ENCODE results near the gene SELENON. TPM values are rescaled to one million over a fixed set of nuclear protein-coding genes. Genes with fewer than 3 reads are reported as not detected.

The SELENON gene
- total and polyA plus RNA-seq, 2 experiments from 2014 or later = 9.0 to 49.7 TPM

DNA sequence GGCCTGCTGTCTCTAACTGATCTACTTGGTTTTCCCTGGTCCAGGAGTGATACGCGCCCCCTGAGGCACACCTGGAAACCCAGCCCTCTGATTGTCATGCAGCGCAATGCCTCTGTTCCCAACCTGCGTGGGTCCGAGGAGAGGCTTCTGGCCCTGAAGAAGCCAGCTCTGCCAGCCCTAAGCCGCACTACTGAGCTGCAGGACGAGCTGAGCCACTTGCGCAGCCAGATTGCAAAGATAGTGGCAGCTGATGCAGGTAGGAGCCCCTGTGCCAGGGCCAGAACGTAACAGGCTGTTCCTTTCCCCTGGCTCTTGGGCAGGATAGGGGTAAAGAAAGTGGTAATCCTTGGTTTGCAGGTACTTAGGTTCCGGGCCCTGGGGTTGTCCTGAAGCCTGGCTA, 26.6 kb downstream of the SELENON start:
- Histone ChIP-seq H3K9me2 (ENCODE audit: insufficient read depth) (no peaks in the 10 kb centered on the region), H4K20me1 (ENCODE audit: insufficient read depth) (no peaks in the 10 kb centered on the region), H3K27me3 (replicated peaks; ENCODE audit: insufficient read depth) (no peaks in the 10 kb centered on the region), H3K4me2 (ENCODE audit: unreplicated experiment) (no peak overlapping the region), H3K9ac (no peak overlapping the region), H3K27ac (no peak overlapping the region), H2AFZ (no peak overlapping the region), H3K79me2 (ENCODE audit: insufficient read depth) (peaks cover 43% of the 10 kb centered on the region), H3K4me3 (no peak overlapping the region), H3K36me3 (ENCODE audit: low read depth) (peaks cover 35% of the 10 kb centered on the region), H3K4me1 (ENCODE audit: insufficient read depth) (peaks cover 3% of the 10 kb centered on the region; the same call in 1 of the 2 replicates), H3K9me3 (ENCODE audit: low read depth) (no peaks in the 10 kb centered on the region), H3F3A (ENCODE audit: insufficient read depth) (no peaks in the 10 kb centered on the region)
- no peak for DNase-seq
- TF ChIP-seq EZH2phosphoT487 (IDR thresholded peaks at IDR 0.05; ENCODE audit: insufficient read depth, low read depth) (no peak), EZH2 (IDR thresholded peaks at IDR 0.05; ENCODE audit: insufficient read depth, poor library complexity, severe bottlenecking) (no peak)
- in situ Hi-C loops (cut with MboI) = loop anchor here (10.0 kb wide), 1 partner anchor 168 kb away; the partner anchor contains the start of gene PAFAH2
- 99 to 100% methylated on average over 10 of the region's 10 CpGs for WGBS, 2 experiments (ENCODE audit: low coverage in 1 of 2, low lambda C conversion rate in 2 of 2, missing lambda C conversion rate in 2 of 2)

DNA sequence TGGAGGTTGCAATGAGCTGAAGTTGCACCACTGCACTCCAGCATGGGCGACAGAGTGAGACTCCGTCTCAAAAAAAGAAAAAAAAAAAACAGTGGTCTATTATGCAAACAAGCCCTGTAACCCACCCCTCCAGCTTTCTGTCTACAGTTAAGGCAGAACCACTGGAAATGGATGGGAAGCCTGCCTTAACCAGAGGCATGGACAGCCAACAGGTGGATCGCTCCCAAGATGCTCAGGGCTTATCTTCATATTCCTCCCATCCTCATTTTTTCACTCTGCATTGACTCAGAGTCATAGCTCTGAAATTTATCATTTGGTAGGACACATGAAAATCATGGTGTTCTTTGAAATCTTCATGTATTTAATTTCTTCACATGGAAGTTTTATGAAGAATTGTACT, 28.5 kb downstream of the SELENON start:
- Histone ChIP-seq H3K79me2 (ENCODE audit: insufficient read depth) (peaks cover 24% of the 10 kb centered on the region), H4K20me1 (ENCODE audit: insufficient read depth) (no peaks in the 10 kb centered on the region), H3K36me3 (ENCODE audit: low read depth) (peaks cover 54% of the 10 kb centered on the region), H3K4me2 (ENCODE audit: unreplicated experiment) (no peak overlapping the region), H3K4me3 (no peak overlapping the region), H3K27me3 (replicated peaks; ENCODE audit: insufficient read depth) (no peaks in the 10 kb centered on the region), H3K9me2 (ENCODE audit: insufficient read depth) (no peaks in the 10 kb centered on the region), H3F3A (ENCODE audit: insufficient read depth) (no peaks in the 10 kb centered on the region), H2AFZ (no peak overlapping the region), H3K9ac (no peak overlapping the region), H3K27ac (no peak overlapping the region), H3K4me1 (ENCODE audit: insufficient read depth) (no peaks in the 10 kb centered on the region), H3K9me3 (ENCODE audit: low read depth) (no peaks in the 10 kb centered on the region)
- no peak for TF ChIP-seq EZH2phosphoT487 (IDR thresholded peaks at IDR 0.05; ENCODE audit: insufficient read depth, low read depth)
- TF ChIP-seq EZH2 (IDR thresholded peaks at IDR 0.05; ENCODE audit: insufficient read depth, poor library complexity, severe bottlenecking) = no peak
- 65 to 67% methylated on average over 3 of the region's 3 CpGs for WGBS, 2 experiments (ENCODE audit: low coverage in 1 of 2, low lambda C conversion rate in 2 of 2, missing lambda C conversion rate in 2 of 2)
- no peak for DNase-seq
- in situ Hi-C loops (cut with MboI) = loop anchor here (10.0 kb wide), 1 partner anchor 166 kb away; the partner anchor contains the start of gene PAFAH2

- Histone ChIP-seq H3K9me3 (ENCODE audit: low read depth) (no peaks in the 10 kb centered on the region), H3K4me2 (ENCODE audit: unreplicated experiment) (no peak overlapping the region), H3F3A (ENCODE audit: insufficient read depth) (no peaks in the 10 kb centered on the region), H4K20me1 (ENCODE audit: insufficient read depth) (no peaks in the 10 kb centered on the region), H3K79me2 (ENCODE audit: insufficient read depth) (peaks cover 18% of the 10 kb centered on the region), H3K27ac (no peak overlapping the region), H3K4me1 (ENCODE audit: insufficient read depth) (no peaks in the 10 kb centered on the region), H3K36me3 (ENCODE audit: low read depth) (peaks cover 60% of the 10 kb centered on the region), H3K27me3 (replicated peaks; ENCODE audit: insufficient read depth) (no peaks in the 10 kb centered on the region), H3K9ac (no peak overlapping the region), H2AFZ (no peak overlapping the region), H3K4me3 (no peak overlapping the region), H3K9me2 (ENCODE audit: insufficient read depth) (no peaks in the 10 kb centered on the region)
- DNase-seq = no peak
- TF ChIP-seq EZH2 (IDR thresholded peaks at IDR 0.05; ENCODE audit: insufficient read depth, poor library complexity, severe bottlenecking) (no peak), EZH2phosphoT487 (IDR thresholded peaks at IDR 0.05; ENCODE audit: insufficient read depth, low read depth) (no peak)
- in situ Hi-C loops (cut with MboI) = loop anchor here (10.0 kb wide), 1 partner anchor 166 kb away; the partner anchor contains the start of gene PAFAH2
- 100% methylated on average over 1 of the region's 1 CpG for WGBS, 2 experiments (ENCODE audit: low coverage in 1 of 2, low lambda C conversion rate in 2 of 2, missing lambda C conversion rate in 2 of 2)
Observed at GRCh38 chr1:25829046-25829445, 29.1 kb downstream of the SELENON start.

GRCh38 chr1:25831569-25832196, 31.7 kb downstream of the SELENON start:
- TF ChIP-seq EZH2 (IDR thresholded peaks at IDR 0.05; ENCODE audit: insufficient read depth, poor library complexity, severe bottlenecking) (no peak), EZH2phosphoT487 (IDR thresholded peaks at IDR 0.05; ENCODE audit: insufficient read depth, low read depth) (no peak)
- H3K27me3 ChIP-seq (replicated peaks; ENCODE audit: insufficient read depth) = no peaks in the 10 kb centered on the region
- no peaks in the 10 kb centered on the region for H3F3A ChIP-seq (ENCODE audit: insufficient read depth)
- no peak for DNase-seq
- WGBS, 2 experiments (ENCODE audit: low coverage in 1 of 2, low lambda C conversion rate in 2 of 2, missing lambda C conversion rate in 2 of 2) = 78 to 79% methylated on average over 5 of the region's 5 CpGs
- H3K27ac ChIP-seq = no peak overlapping the region
- H3K9me2 ChIP-seq (ENCODE audit: insufficient read depth) = no peaks in the 10 kb centered on the region
- H3K9ac ChIP-seq = no peak overlapping the region
- H3K79me2 ChIP-seq (ENCODE audit: insufficient read depth) = no peaks in the 10 kb centered on the region; the same call in 1 of the 2 replicates
- no peaks in the 10 kb centered on the region for H3K9me3 ChIP-seq (ENCODE audit: low read depth)
- no peaks in the 10 kb centered on the region for H3K4me1 ChIP-seq (ENCODE audit: insufficient read depth)
- H3K4me3 ChIP-seq = no peak overlapping the region
- in situ Hi-C loops (cut with MboI) = no loop called here
- peaks cover 61% of the 10 kb centered on the region for H3K36me3 ChIP-seq (ENCODE audit: low read depth)
- no peaks in the 10 kb centered on the region for H4K20me1 ChIP-seq (ENCODE audit: insufficient read depth)
- no peak overlapping the region for H2AFZ ChIP-seq
- H3K4me2 ChIP-seq (ENCODE audit: unreplicated experiment) = no peak overlapping the region

Measured in GM23248 (cell line).